ENCODE data around the gene PPT1. TPM values are rescaled to one million over a fixed set of nuclear protein-coding genes. Genes with fewer than 3 reads are reported as not detected.

PPT1 gene
- total RNA-seq, 1 donor from 2014 or later: 37.7 TPM

DNA sequence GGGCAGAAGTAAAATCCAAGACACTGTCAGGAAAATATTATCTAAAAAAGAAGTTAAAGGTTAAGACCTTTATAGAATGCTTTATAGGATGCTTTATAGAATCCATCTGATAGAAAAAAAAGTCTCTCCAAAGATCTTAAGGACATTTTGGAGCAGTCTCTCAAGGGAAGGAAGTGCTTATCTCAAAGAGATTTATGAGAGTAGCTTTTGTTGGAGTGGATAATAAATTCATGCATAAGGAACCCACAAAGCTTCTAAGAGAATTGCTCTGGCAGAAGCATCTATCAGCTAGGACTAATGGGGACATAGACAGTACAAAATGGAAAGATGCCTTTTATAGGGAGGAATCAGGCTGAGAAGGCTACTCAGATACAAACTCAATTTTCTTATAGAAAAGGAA lies 69.4 kb downstream of the PPT1 start:
- no peaks in the 10 kb centered on the region for H3K36me3 ChIP-seq
- no peak for TF ChIP-seq CTCF (IDR thresholded peaks at IDR 0.05; ENCODE audit: borderline replicate concordance)
- intact Hi-C loops (cut with micrococcal nuclease): no loop called here
- peaks cover 18% of the 10 kb centered on the region for H3K9me3 ChIP-seq (replicated peaks)
- H3K27ac ChIP-seq (replicated peaks): no peak overlapping the region
- no peak overlapping the region for H3K4me3 ChIP-seq
- H3K27me3 ChIP-seq (ENCODE audit: low read depth): peaks cover 14% of the 10 kb centered on the region
- DNase-seq: no peak
- no peaks in the 10 kb centered on the region for H3K4me1 ChIP-seq

- H3K36me3 ChIP-seq: no peaks in the 10 kb centered on the region
- no peak overlapping the region for H3K27ac ChIP-seq (replicated peaks)
- peaks cover 20% of the 10 kb centered on the region for H3K9me3 ChIP-seq (replicated peaks)
- no peak overlapping the region for H3K4me3 ChIP-seq
- H3K27me3 ChIP-seq (ENCODE audit: low read depth): peaks cover 20% of the 10 kb centered on the region
- H3K4me1 ChIP-seq: no peaks in the 10 kb centered on the region
- TF ChIP-seq CTCF (IDR thresholded peaks at IDR 0.05; ENCODE audit: borderline replicate concordance): no peak
- intact Hi-C loops (cut with micrococcal nuclease): no loop called here
- no peak for DNase-seq
Observed at GRCh38 chr1:40024671-40025070, 72.4 kb downstream of the PPT1 start.

- Histone ChIP-seq H3K27ac (replicated peaks) (no peak overlapping the region), H3K27me3 (ENCODE audit: low read depth) (peaks cover 25% of the 10 kb centered on the region), H3K36me3 (no peaks in the 10 kb centered on the region), H3K4me1 (no peaks in the 10 kb centered on the region), H3K4me3 (no peak overlapping the region), H3K9me3 (replicated peaks) (peaks cover 20% of the 10 kb centered on the region)
- DNase-seq: no peak
- intact Hi-C loops (cut with micrococcal nuclease): no loop called here
- no peak for TF ChIP-seq CTCF (IDR thresholded peaks at IDR 0.05; ENCODE audit: borderline replicate concordance)
Observed at GRCh38 chr1:40023379-40023944, 73.6 kb downstream of the PPT1 start.

Other genes starting within 250 kb of the PPT1 start
- gene TRIT1, start 213.7 kb downstream of the PPT1 start, total RNA-seq: 12.5 TPM
- 0.44 TPM for gene MYCL, start 195.3 kb downstream of the PPT1 start, total RNA-seq
- 0.22 TPM for gene MFSD2A, start 142.1 kb downstream of the PPT1 start, total RNA-seq
- 66.0 TPM for gene CAP1, start 56.5 kb downstream of the PPT1 start, total RNA-seq
- 13.2 TPM for gene RLF, start 64.1 kb upstream of the PPT1 start, total RNA-seq
- gene TMCO2, start 150.7 kb upstream of the PPT1 start, total RNA-seq: not detected
- gene ZMPSTE24, start 161.0 kb upstream of the PPT1 start, total RNA-seq: 33.8 TPM
- gene COL9A2, start 220.0 kb upstream of the PPT1 start, total RNA-seq: 0.27 TPM